ENCODE data around the gene TMEM178A. TPM values are rescaled to one million over a fixed set of nuclear protein-coding genes. Genes with fewer than 3 reads are reported as not detected.

Gene TMEM178A
- total and polyA plus RNA-seq, 7 donors: 0.10 to 1.6 (median 0.46) TPM

DNA sequence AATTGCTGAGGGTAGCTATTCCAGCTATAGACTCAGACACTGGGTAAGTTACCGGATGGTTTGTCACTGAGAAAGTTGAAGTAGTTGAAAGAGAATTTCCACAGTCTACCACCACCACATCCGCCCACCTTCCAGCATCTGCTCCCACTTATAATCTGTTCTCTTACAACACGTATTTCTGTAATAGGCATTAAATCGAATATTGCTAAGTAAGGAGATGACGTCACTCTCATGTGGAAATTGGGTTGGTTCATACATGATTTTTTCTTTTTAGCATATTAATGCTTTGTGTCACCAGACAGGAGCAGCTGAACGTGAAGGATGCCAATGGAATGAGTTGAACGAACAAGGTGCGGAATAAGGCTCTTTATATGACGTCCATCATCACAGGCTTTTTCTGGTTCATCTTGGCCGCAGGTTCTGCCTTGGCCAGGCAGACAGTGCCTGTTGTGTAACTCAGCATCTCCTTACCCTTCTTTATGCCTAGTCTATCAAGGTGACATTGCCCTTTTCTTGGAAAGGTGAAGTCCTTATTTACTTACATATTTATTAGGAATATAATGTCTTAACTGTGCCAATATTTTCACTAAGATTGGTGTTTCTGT is 67.5 kb downstream of the TMEM178A start:
- no peak for DNase-seq
- peaks cover 0 to 34% of the 10 kb centered on the region in 2 donors for H3K36me3 ChIP-seq (ENCODE audit: insufficient read depth in 1 of 2, low read depth in 1 of 2)
- intact Hi-C loops (cut with DNase I): no loop called here
- ATAC-seq: peak; percentile 46 to 66 (median 62)
- H3K9me3 ChIP-seq: no peaks in the 10 kb centered on the region
- TF ChIP-seq, protein P1, sequence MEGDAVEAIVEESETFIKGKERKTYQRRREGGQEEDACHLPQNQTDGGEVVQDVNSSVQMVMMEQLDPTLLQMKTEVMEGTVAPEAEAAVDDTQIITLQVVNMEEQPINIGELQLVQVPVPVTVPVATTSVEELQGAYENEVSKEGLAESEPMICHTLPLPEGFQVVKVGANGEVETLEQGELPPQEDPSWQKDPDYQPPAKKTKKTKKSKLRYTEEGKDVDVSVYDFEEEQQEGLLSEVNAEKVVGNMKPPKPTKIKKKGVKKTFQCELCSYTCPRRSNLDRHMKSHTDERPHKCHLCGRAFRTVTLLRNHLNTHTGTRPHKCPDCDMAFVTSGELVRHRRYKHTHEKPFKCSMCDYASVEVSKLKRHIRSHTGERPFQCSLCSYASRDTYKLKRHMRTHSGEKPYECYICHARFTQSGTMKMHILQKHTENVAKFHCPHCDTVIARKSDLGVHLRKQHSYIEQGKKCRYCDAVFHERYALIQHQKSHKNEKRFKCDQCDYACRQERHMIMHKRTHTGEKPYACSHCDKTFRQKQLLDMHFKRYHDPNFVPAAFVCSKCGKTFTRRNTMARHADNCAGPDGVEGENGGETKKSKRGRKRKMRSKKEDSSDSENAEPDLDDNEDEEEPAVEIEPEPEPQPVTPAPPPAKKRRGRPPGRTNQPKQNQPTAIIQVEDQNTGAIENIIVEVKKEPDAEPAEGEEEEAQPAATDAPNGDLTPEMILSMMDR (IDR thresholded peaks at IDR 0.05): no peak
- no peaks in the 10 kb centered on the region for H3K27me3 ChIP-seq (ENCODE audit: insufficient read depth in 3 of 3, low read length in 2 of 3)
- WGBS, 3 donors: 52 to 73% (median 59%) methylated on average over 10 of the region's 10 CpGs
- H3K4me3 ChIP-seq: no peak overlapping the region
- H3K4me1 ChIP-seq: peaks cover 22% of the 10 kb centered on the region
- no peak overlapping the region for H3K27ac ChIP-seq

DNA sequence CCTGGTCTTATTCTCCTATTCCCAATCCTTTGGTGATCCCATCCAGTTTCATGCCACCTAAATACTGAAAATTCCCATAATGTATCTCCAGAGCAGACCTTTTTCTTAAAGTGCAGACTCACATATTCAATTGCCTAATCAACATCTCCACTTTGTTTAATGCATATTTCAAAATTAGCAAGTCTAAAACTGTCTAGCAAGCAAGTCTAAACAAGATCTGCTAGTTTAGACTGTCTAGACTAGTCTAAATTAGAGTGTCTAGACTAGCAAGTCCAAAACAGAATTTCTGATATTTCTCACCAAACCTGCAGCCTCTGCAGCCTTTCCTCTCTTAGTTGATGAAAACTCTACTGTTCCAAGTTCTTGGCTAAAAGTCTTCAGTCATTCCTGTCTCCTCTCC is 68.7 kb downstream of the TMEM178A start:
- H3K36me3 ChIP-seq (ENCODE audit: insufficient read depth in 1 of 2, low read depth in 1 of 2): peaks cover 3 to 45% of the 10 kb centered on the region in 2 donors
- H3K27me3 ChIP-seq (ENCODE audit: insufficient read depth in 3 of 3, low read length in 2 of 3): no peaks in the 10 kb centered on the region
- intact Hi-C loops (cut with DNase I): no loop called here
- H3K27ac ChIP-seq: no peak overlapping the region
- ATAC-seq (no peak), DNase-seq (no peak)
- peaks cover 22% of the 10 kb centered on the region for H3K4me1 ChIP-seq
- no peak overlapping the region for H3K4me3 ChIP-seq
- TF ChIP-seq, protein P1 (IDR thresholded peaks at IDR 0.05): no peak
- H3K9me3 ChIP-seq: no peaks in the 10 kb centered on the region

DNA sequence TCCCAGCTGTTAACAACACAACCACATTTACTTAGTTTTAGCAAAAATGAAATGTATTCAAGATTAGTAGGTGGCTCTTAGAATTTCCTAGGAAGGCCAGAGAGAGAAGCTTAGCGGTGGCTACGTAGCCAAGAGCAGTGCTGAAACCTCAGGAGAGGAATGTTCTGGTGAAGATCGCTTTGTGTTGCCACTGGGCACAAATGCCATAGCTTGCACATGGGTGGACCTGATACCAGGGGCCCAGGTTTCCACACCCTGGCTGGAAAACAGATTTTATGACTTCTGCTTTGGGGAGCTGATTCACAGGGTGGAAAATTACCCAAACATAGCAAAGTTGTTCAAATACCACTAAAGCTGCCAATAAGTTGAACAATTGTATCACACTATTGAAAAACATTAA is 69.9 kb downstream of the TMEM178A start:
- Histone ChIP-seq H3K27me3 (ENCODE audit: insufficient read depth in 3 of 3, low read length in 2 of 3) (no peaks in the 10 kb centered on the region), H3K36me3 (ENCODE audit: insufficient read depth in 1 of 2, low read depth in 1 of 2) (peaks cover 3 to 57% of the 10 kb centered on the region in 2 donors), H3K4me1 (peaks cover 22% of the 10 kb centered on the region), H3K4me3 (no peak overlapping the region), H3K27ac (no peak overlapping the region), H3K9me3 (no peaks in the 10 kb centered on the region)
- 68 to 97% (median 77%) methylated on average over 3 of the region's 3 CpGs for WGBS, 3 donors
- intact Hi-C loops (cut with DNase I): no loop called here
- ATAC-seq: peak in 3 of 4 donors; percentile 26 to 64 (median 61)
- DNase-seq: no peak
- TF ChIP-seq, protein P1 (IDR thresholded peaks at IDR 0.05): no peak

DNA sequence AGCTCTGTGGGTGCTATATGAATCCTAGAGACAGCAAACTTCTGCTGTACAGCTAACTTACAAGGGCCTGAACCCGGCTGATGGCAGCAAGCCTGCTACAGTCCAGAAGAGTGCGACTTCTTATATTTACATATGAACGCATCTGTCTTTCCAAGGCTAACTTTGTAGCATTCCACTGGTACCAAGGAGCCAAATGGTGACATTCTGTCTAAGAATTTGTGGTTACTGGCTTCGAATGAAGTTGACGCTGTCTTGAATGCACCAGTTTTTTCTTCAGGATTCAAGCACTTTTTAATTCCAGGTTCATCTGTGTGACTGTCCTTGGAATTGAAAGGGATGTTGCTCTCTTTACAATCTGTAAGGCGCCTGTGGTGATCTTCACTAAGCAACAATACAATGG is 70.9 kb downstream of the TMEM178A start:
- intact Hi-C loops (cut with DNase I): no loop called here
- ATAC-seq: no peak
- WGBS, 3 donors: 93 to 96% (median 95%) methylated on average over 6 of the region's 6 CpGs

More for the DNA sequence above, 70.9 kb downstream of the TMEM178A start:
- H3K4me3 ChIP-seq: no peak overlapping the region
- H3K27me3 ChIP-seq (ENCODE audit: insufficient read depth in 3 of 3, low read length in 2 of 3): no peaks in the 10 kb centered on the region
- TF ChIP-seq, protein P1 (IDR thresholded peaks at IDR 0.05): no peak
- no peak for DNase-seq
- H3K4me1 ChIP-seq: peaks cover 22% of the 10 kb centered on the region
- peaks cover 3 to 67% of the 10 kb centered on the region in 2 donors for H3K36me3 ChIP-seq (ENCODE audit: insufficient read depth in 1 of 2, low read depth in 1 of 2)
- H3K27ac ChIP-seq: no peak overlapping the region
- no peaks in the 10 kb centered on the region for H3K9me3 ChIP-seq
